ENCODE data around the gene PAPPA. TPM values are rescaled to one million over a fixed set of nuclear protein-coding genes. Genes with fewer than 3 reads are reported as not detected.
A peak's percentile ranks its signal among the peaks of the same experiment; 100 is the strongest.

PAPPA gene
- total RNA-seq, 1 experiment from 2014 or later: 0.05 TPM

DNA sequence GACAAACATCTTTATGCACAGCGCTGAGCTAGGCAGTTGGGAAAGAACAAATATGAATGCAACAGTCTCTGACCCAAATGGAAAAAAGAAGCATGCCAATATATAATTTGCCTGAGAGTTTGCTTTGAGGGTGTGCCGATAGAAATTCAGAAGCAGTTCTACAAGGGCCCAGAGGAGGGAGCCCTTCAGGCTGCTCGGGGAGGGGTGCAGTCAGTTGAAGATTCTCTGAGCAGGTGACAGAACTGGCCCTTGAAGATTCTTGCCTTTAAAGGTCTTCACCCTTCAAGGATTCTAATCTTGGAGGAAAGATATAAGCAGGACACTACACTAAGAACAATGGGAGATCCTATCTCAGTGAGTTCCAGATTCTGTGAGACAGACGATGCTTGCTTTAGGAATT is 3.7 kb upstream of the PAPPA start:
- DNase-seq (ENCODE audit: low read depth, low spot score) (peak; percentile 22), ATAC-seq (peak; percentile 77)
- no peaks in the 10 kb centered on the region for H3K9me3 ChIP-seq (ENCODE audit: control insufficient read depth in 1 of 2, insufficient read depth in 1 of 2, low read depth in 1 of 2, low read length in 2 of 2)
- H3K79me2 ChIP-seq (ENCODE audit: insufficient read depth, low read length): no peaks in the 10 kb centered on the region
- POLR2A ChIA-PET: no interaction called here
- RAD21 ChIA-PET (ENCODE audit: low non-redundant PET in 1 of 2, low total read pairs in 2 of 2, uncharacterized antibody in 2 of 2, unreplicated experiment in 2 of 2): no interaction called here
- no peak overlapping the region for H3K27ac ChIP-seq (ENCODE audit: low read depth, low read length)
- H3K4me2 ChIP-seq (ENCODE audit: low read length): no peak overlapping the region
- intact Hi-C loops (cut with micrococcal nuclease): loop anchor here (2.0 to 5.0 kb wide), 3 partner anchors 265 to 558 kb away; no protein-coding TSS in a partner anchor
- CTCF ChIA-PET: interaction anchor here (0.9 to 1.0 kb wide), 3 partner anchors 16 to 422 kb away, joined by 3 read pairs; no protein-coding TSS in a partner anchor
- H2AFZ ChIP-seq (ENCODE audit: low read depth, low read length, poor library complexity, severe bottlenecking): no peak overlapping the region
- H4K20me1 ChIP-seq (ENCODE audit: insufficient read depth): no peaks in the 10 kb centered on the region
- BruUV-seq (replicated peaks): no TSS peak
- no peaks in the 10 kb centered on the region for H3K4me1 ChIP-seq (ENCODE audit: control insufficient read depth in 1 of 2, insufficient read depth in 2 of 2, low read length in 2 of 2)
- no peaks in the 10 kb centered on the region for H3K9me2 ChIP-seq (ENCODE audit: insufficient read depth)
- H3K9ac ChIP-seq (ENCODE audit: low read length): no peak overlapping the region
- no peak overlapping the region for H3K4me3 ChIP-seq (replicated peaks in 1 of 2; ENCODE audit: low read depth in 1 of 2, low read length in 2 of 2)
- TF ChIP-seq POLR2AphosphoS5 (IDR thresholded peaks at IDR 0.05; ENCODE audit: low read depth, low read length) (no peak), SRF (IDR thresholded peaks at IDR 0.05; ENCODE audit: low read depth) (no peak), ZNF274 (IDR thresholded peaks at IDR 0.05; ENCODE audit: low read depth, low read length) (no peak), SP1 (IDR thresholded peaks at IDR 0.05; ENCODE audit: low read depth) (no peak), RAD21 (IDR thresholded peaks at IDR 0.05; ENCODE audit: low read depth) (peak; percentile 51; the same call in 1 of the 2 replicates), JUND (IDR thresholded peaks at IDR 0.05) (no peak), FOSL1 (IDR thresholded peaks at IDR 0.05; ENCODE audit: low read depth) (no peak), TCF7L2 (IDR thresholded peaks at IDR 0.05; ENCODE audit: borderline replicate concordance, extremely low read depth, insufficient read depth, insufficient read length) (no peak), POLR2A (IDR thresholded peaks at IDR 0.05; ENCODE audit: borderline replicate concordance, extremely low read depth, insufficient read depth, insufficient read length) (no peak), EGR1 (IDR thresholded peaks at IDR 0.05; ENCODE audit: low read depth) (no peak), YY1 (IDR thresholded peaks at IDR 0.05; ENCODE audit: extremely low read depth, insufficient replicate concordance, low read depth, low read length) (no peak), CEBPB (IDR thresholded peaks at IDR 0.05; ENCODE audit: low read depth) (no peak)
- TF ChIP-seq, protein P1, sequence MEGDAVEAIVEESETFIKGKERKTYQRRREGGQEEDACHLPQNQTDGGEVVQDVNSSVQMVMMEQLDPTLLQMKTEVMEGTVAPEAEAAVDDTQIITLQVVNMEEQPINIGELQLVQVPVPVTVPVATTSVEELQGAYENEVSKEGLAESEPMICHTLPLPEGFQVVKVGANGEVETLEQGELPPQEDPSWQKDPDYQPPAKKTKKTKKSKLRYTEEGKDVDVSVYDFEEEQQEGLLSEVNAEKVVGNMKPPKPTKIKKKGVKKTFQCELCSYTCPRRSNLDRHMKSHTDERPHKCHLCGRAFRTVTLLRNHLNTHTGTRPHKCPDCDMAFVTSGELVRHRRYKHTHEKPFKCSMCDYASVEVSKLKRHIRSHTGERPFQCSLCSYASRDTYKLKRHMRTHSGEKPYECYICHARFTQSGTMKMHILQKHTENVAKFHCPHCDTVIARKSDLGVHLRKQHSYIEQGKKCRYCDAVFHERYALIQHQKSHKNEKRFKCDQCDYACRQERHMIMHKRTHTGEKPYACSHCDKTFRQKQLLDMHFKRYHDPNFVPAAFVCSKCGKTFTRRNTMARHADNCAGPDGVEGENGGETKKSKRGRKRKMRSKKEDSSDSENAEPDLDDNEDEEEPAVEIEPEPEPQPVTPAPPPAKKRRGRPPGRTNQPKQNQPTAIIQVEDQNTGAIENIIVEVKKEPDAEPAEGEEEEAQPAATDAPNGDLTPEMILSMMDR (IDR thresholded peaks at IDR 0.05 in 2 of 3, conservative IDR thresholded peaks at IDR 0.05 in 1 of 3; ENCODE audit: borderline replicate concordance in 1 of 3, insufficient read depth in 1 of 3, low read depth in 2 of 3, low read length in 2 of 3): peak; percentile 49 to 81 (median 75); a peak in 5 of 6 replicates
- TF ChIP-seq, protein P2, sequence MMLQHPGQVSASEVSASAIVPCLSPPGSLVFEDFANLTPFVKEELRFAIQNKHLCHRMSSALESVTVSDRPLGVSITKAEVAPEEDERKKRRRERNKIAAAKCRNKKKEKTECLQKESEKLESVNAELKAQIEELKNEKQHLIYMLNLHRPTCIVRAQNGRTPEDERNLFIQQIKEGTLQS (IDR thresholded peaks at IDR 0.05): no peak
- H3K36me3 ChIP-seq (ENCODE audit: control insufficient read depth in 1 of 2, insufficient read depth in 2 of 2, low read length in 2 of 2): no peaks in the 10 kb centered on the region
- peaks cover 11% of the 10 kb centered on the region; the same call in 1 of the 2 replicates for H3K27me3 ChIP-seq (ENCODE audit: insufficient read depth, low read length)
